ENCODE measurements around the gene DDB1.
"Not testable (repeated sequence)": the region's sequence is repeated elsewhere in the genome, so short reads cannot be mapped to it uniquely, and the experiment has no call there.

The DDB1 gene

GRCh38 chr11:61267437-61267841 is 65.5 kb downstream of the DDB1 start:
- no peak for DNase-seq

DNA sequence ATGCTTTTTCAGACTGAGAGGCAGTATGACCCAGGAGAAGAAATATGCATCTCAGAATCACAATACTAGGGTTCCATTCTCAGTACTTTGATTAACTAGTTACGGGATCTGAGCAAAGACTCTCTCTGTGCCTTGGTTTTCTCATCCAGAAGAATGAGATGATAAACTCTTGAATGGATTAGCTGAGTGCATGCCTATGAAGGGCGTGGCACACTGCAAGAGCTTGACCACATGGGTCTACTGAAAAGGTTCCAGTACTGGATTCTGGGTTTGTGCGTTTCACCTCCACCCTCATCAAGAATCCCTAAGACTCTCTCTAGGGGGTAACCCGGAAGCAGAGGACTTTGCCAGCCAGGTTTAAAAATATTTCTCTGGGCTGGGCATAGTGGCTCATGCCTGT is 66.3 kb downstream of the DDB1 start:
- no peak for DNase-seq

- DNase-seq = no peak
Observed at GRCh38 chr11:61265357-61265756, 67.5 kb downstream of the DDB1 start.

GRCh38 chr11:61264795-61265194 is 68.1 kb downstream of the DDB1 start:
- DNase-seq = no peak

DNA sequence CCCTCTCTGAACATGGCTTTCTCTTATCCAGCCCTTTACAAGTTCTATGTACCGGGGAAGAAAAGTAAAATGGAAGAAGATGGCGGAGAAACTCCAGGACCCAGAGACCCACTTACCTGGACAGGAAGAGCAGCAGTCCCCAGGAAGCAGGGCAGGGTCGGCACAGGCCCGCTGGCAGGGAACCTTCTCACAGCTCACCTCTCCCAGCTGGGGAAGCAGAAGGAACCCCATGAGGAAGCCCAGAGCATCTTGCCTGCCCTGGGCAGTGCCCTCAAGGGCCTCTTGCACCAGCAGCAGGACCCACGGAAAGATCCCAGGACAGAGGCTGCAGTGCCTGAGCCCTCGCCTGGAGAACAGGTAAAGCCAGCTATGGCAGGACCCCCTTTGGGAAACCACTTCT is 68.5 kb downstream of the DDB1 start:
- no peak for DNase-seq

DNA sequence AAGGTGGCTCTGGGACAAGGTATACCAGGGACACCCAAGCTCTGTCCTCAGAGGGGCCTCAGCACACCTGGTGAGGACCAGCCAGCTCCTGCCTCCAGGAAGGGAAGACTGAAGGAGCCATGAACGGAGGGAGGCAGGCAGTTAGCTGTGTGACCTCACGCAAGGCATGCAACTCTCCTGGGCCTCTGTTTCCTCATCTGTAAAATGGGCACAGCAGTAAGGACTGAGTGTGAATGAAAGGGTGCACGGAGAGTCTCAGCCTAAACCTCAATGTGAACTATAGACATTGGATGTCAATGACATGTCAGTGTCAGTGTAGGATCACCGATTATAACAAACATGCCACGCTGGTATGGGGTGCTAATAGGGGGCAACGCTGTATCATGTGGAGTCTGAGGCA is 73.5 kb downstream of the DDB1 start:
- no peak for DNase-seq

GRCh38 chr11:61258546-61258945 is 74.4 kb downstream of the DDB1 start:
- DNase-seq = no peak

- DNase-seq = no peak
Observed at GRCh38 chr11:61256710-61257482, 76.0 kb downstream of the DDB1 start.

DNA sequence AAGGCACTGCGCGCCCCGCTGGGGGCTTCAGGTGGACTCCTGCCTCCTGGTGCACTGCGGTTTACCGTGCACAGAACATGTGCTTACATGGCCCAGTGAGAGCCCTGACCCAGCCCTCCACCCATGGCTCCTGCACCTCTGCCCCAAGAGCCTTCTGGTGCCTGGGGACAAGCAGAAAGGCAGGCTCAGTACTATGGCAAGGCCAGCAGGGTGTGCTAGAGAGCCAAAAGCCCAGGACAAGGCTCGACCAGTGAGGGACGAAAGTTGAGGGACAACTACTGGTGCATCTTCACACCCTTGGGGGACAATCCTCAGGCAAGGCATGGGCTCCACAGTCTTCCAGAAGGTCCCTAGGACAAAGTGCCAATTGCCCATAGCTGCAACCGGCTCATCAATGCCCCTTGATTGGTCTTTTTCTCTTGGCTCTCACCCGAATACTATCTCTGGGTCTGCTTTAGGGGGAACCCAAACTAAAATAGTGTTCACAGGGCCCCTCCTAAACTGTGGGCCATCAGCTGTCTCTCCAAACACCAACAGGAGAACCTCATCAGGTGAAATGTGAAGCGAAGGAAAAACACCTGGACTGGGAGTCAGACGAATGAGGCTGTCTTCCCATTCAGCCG is 78.4 kb downstream of the DDB1 start:
- peak; percentile 60 for DNase-seq

DNA sequence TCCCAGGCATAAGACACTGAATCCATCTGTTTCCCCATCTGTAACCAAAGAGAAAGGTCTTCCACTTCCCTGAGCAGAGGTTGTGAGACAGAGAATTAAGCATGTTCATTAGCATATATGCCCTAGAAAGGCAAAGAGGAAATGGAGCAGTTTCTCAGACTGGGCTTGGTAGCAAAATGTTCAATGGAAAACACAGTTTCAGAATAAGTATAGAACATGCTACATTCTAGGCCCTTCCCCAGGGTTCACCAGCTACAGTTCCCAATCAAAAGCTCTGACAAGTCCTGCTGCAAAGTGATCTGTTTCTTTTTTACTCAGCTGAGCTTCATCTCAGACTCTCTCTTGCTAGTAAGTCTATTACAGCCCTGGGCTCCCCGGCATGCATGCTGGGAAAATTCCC is 80.6 kb downstream of the DDB1 start:
- DNase-seq = not testable (repeated sequence)

- DNase-seq = not testable (repeated sequence)
Observed at GRCh38 chr11:61250796-61251765, 81.8 kb downstream of the DDB1 start.
